Endothelial cell of coronary artery (primary cell): ENCODE data around the gene LNX2. TPM values are rescaled to one million over a fixed set of nuclear protein-coding genes. Genes with fewer than 3 reads are reported as not detected.

Experiments used
- total RNA-seq: library from RNA; depleted of rRNA; stranded (reverse); fragments of >200 nt; gene quantifications from 2 replicates; pipeline ENCODE4 v1.2.3, GENCODE V29; 2014

LNX2 gene
- total RNA-seq: 9.4 and 10.6 TPM in 2 replicates

GRCh38 chr13:27620377-27621115 lies at the start of gene LNX2:
Gene LNX2, minus strand, starts transcription at chr13:27620529. Its CDS starts 38,826 bp downstream, at chr13:27581703.

GRCh38 chr13:27621366-27622101 lies 1.2 kb upstream of the LNX2 start, which contains the start of gene POLR1D:
Gene POLR1D, plus strand, starts transcription at chr13:27621892. Its CDS starts 92 bp downstream, at chr13:27621984.

Other genes starting within 250 kb of the LNX2 start
- gene GTF3A, start 195.9 kb downstream of the LNX2 start, total RNA-seq: 106 and 117 TPM in 2 replicates
- 36.8 and 50.2 TPM in 2 replicates for gene MTIF3, start 170.0 kb downstream of the LNX2 start, total RNA-seq
- gene POLR1D, start 1.4 kb upstream of the LNX2 start, total RNA-seq: 75.6 and 97.7 TPM in 2 replicates
- gene GSX1, start 172.0 kb upstream of the LNX2 start, total RNA-seq: not detected in 2 replicates